HL-60 (cell line): ENCODE measurements around the gene P2RX6.

ENCODE experiments used
- DNase-seq, 2 experiments: peaks; one replicate each; pipeline ENCODE4 v3.0.0-alpha.2; 2010 to 2020; ENCODE audit warnings: low read depth in 1 of 2, low spot score in 1 of 2
- H3K27ac ChIP-seq: fragments of 250-450 bp; sonication (Bioruptor Pico); replicated peaks from 2 replicates; pipeline ENCODE4 v1.5.1; 2020; ENCODE audit warnings: mild to moderate bottlenecking, moderate library complexity
- H3K27me3 ChIP-seq: fragments of 250-450 bp; sonication (Bioruptor Pico); 2 replicates; pipeline ENCODE4 v1.5.1; 2021; ENCODE audit warnings: mild to moderate bottlenecking, moderate library complexity; ENCODE audit not compliant: insufficient read depth, poor library complexity, severe bottlenecking
- H3K4me3 ChIP-seq: replicated peaks from 2 replicates; pipeline ENCODE4 v1.5.1; 2011; ENCODE audit warnings: mild to moderate bottlenecking, control low read depth, low read length; ENCODE audit not compliant: insufficient read depth
- GABPA ChIP-seq: IDR thresholded peaks from 2 replicates; pipeline ENCODE4 v1.6.1; 2012; ENCODE audit warnings: low read depth
- POLR2AphosphoS5 ChIP-seq: IDR thresholded peaks from 2 replicates; pipeline ENCODE4 v1.6.1; 2012; ENCODE audit warnings: low read depth
- REST ChIP-seq: IDR thresholded peaks from 2 replicates; pipeline ENCODE4 v1.6.1; 2012; ENCODE audit warnings: low read depth; ENCODE audit not compliant: insufficient replicate concordance
- SPI1 ChIP-seq: IDR thresholded peaks from 2 replicates; pipeline ENCODE4 v1.6.1; 2012; ENCODE audit warnings: low read depth, mild to moderate bottlenecking, borderline replicate concordance
- TF ChIP-seq, protein P1 (sequence below): IDR thresholded peaks from one replicate; pipeline ENCODE4 v1.5.1; 2011; ENCODE audit warnings: low read length, control low read depth, inconsistent platforms; ENCODE audit not compliant: insufficient read depth

Gene P2RX6

GRCh38 chr22:20989323-20990138 is 25.4 kb upstream of the P2RX6 start:
- DNase-seq: peak in 1 of 2 experiments; percentile 25
- TF ChIP-seq SPI1: no peak
- no peak for TF ChIP-seq GABPA
- TF ChIP-seq, protein P1, sequence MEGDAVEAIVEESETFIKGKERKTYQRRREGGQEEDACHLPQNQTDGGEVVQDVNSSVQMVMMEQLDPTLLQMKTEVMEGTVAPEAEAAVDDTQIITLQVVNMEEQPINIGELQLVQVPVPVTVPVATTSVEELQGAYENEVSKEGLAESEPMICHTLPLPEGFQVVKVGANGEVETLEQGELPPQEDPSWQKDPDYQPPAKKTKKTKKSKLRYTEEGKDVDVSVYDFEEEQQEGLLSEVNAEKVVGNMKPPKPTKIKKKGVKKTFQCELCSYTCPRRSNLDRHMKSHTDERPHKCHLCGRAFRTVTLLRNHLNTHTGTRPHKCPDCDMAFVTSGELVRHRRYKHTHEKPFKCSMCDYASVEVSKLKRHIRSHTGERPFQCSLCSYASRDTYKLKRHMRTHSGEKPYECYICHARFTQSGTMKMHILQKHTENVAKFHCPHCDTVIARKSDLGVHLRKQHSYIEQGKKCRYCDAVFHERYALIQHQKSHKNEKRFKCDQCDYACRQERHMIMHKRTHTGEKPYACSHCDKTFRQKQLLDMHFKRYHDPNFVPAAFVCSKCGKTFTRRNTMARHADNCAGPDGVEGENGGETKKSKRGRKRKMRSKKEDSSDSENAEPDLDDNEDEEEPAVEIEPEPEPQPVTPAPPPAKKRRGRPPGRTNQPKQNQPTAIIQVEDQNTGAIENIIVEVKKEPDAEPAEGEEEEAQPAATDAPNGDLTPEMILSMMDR: no peak
- no peak for TF ChIP-seq REST
- TF ChIP-seq POLR2AphosphoS5: no peak

DNA sequence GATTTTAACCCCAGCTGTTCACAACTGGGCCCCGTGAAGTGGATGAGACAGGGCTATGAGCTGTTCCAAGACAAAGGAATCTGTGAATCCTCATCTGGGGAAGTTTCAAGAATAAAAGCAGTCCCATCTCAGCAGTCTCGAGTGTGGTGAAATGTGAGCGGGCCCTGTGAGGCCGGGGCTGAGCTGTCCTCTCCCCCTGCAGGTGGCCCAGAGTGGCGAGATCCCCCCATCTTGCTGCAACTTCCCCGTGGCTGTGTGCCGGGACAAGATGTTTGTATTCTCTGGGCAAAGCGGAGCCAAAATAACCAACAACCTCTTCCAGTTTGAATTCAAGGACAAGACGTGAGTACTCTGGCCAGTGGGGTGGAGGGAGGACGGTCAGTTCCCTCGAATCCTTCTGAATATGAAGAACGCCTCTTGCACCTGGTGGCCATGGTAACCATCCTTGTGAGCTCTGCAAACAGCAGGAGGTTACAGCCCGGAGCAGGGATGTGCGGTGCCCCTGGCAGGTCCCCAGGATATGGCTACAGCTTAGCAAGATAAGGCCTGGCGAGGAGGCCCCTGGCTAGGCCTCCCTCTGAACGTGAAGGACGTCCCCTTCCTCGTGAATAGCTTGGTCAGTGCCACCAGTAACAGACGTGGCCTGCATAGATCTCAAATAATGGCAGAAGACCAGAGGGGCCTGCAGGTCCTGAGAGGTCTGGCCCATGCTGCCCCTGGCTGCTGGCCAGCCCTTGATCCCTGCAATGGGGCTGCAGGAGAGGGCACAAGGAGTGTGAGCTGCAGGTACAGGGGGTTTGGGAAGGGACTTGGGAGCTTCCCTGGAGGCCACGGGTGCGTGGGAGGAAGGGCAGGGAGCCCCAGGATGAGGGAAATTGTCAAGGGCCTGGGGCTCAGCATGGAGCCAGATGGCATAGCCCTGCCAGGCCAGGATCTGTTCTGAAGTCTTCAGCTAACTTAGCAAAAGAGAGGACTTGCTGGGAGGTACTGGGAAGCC is 24.5 kb upstream of the P2RX6 start:
- TF ChIP-seq GABPA: no peak
- TF ChIP-seq, protein P1: no peak
- TF ChIP-seq REST: no peak
- TF ChIP-seq SPI1: no peak
- TF ChIP-seq POLR2AphosphoS5: no peak

More at GRCh38 chr22:20989323-20990138, 25.4 kb upstream of the P2RX6 start:
- H3K27ac ChIP-seq: no peak overlapping the region
- H3K4me3 ChIP-seq: no peak overlapping the region
- no peaks in the 10 kb centered on the region for H3K27me3 ChIP-seq

DNA sequence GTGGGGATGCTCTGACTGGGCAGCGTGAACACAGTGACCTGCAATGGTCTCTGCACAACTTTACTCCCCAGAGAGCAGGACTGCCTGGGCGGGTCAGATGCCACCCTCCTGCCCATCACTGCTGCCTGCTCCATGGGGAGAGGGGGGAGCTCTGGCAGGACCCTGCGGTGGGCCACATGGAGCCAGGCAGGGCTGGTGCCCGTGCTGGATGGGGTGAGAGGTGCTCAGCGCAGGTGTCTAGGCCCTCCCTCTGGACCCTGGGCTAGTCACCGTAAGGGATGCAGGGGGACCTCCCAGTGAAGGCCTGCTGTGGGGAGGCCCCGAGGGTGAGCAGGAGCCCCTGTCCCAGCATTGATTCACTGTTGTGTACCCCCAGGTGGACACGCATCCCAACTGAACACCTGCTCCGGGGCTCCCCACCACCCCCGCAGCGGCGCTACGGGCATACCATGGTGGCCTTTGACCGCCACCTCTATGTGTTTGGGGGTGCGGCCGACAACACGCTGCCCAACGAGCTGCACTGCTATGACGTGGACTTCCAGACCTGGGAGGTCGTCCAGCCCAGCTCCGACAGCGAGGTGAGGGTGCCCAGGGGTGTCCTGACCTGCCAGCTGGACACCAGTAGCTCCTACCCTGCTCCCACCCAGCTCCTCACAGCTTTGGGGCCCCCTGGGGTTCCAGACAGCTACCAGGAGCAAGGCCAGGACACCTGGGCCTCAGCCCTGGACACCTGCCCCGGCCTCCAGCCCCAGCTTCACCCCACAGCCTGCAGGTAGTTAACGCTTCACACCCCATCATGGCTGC is 23.5 kb upstream of the P2RX6 start:
- TF ChIP-seq POLR2AphosphoS5 (no peak), SPI1 (no peak), GABPA (no peak), REST (no peak)
- TF ChIP-seq, protein P1: no peak
- H3K4me3 ChIP-seq: no peak overlapping the region
- no peaks in the 10 kb centered on the region for H3K27me3 ChIP-seq

More for the DNA sequence above, 24.5 kb upstream of the P2RX6 start:
- Histone ChIP-seq H3K4me3 (no peak overlapping the region), H3K27ac (no peak overlapping the region), H3K27me3 (no peaks in the 10 kb centered on the region)
- no peak for DNase-seq

More for the DNA sequence above, 23.5 kb upstream of the P2RX6 start:
- no peak for DNase-seq
- H3K27ac ChIP-seq: no peak overlapping the region
